Mucosa of stomach (tissue), 1 donor: ENCODE results near the gene RECK.

Experiments
- H3K27me3 ChIP-seq: one replicate; pipeline ENCODE4 v1.7.0; 2013; ENCODE audit warnings: mild to moderate bottlenecking, low read length; ENCODE audit not compliant: control insufficient read depth, insufficient read depth
- H3K36me3 ChIP-seq: one replicate; pipeline ENCODE4 v1.7.0; 2013; ENCODE audit warnings: low read length; ENCODE audit not compliant: control insufficient read depth, insufficient read depth
- H3K4me1 ChIP-seq: one replicate; pipeline ENCODE4 v1.7.0; 2013; ENCODE audit warnings: mild to moderate bottlenecking, low read length; ENCODE audit not compliant: control insufficient read depth, insufficient read depth
- H3K4me3 ChIP-seq: one replicate; pipeline ENCODE4 v1.7.0; 2013; ENCODE audit warnings: low read length
- H3K9ac ChIP-seq: one replicate; pipeline ENCODE4 v1.7.0; 2013; ENCODE audit warnings: mild to moderate bottlenecking, low read length, moderate library complexity
- H3K9me3 ChIP-seq: one replicate; pipeline ENCODE4 v1.7.0; 2013; ENCODE audit warnings: mild to moderate bottlenecking, low read length, moderate library complexity; ENCODE audit not compliant: control insufficient read depth
- donor health status: Pancreatic carcinoma.

Gene RECK

DNA sequence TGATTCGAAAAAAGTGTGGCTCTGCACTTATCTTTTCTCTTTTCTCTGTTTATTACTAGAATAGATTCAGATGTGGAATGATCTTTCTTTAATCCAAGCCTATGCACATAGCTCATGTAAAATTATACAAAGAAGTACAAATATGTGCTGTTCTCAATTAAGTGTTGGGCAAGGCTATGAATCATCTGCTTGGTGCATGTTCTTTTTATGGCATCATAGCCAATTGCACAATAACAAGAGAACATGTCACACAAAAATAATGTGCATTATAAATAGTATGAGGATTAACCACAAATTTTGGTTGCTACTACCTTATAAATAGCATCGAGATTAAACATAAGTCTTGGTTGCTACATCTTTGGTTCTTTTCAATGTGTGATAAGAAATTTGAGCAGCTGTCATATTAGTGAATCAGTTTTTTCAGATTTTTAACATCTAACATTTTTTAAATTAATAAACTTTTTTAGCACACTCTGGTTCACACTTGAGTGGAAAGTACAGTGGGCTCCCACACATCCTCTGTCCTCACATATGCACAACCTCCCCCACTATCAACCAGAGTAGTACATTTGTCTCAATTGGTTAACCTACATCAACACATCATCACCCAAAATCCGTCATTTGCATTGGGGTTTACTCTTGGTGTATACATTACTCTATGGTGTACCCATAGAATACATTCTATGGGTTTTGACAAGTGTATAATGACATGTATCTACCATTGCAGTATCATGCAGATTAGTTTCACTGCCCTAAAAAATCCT, 6.8 kb upstream of the RECK start:
- Histone ChIP-seq H3K4me1 (no peaks in the 10 kb centered on the region), H3K9me3 (no peaks in the 10 kb centered on the region), H3K9ac (no peak overlapping the region), H3K4me3 (no peak overlapping the region), H3K36me3 (no peaks in the 10 kb centered on the region), H3K27me3 (no peaks in the 10 kb centered on the region)

DNA sequence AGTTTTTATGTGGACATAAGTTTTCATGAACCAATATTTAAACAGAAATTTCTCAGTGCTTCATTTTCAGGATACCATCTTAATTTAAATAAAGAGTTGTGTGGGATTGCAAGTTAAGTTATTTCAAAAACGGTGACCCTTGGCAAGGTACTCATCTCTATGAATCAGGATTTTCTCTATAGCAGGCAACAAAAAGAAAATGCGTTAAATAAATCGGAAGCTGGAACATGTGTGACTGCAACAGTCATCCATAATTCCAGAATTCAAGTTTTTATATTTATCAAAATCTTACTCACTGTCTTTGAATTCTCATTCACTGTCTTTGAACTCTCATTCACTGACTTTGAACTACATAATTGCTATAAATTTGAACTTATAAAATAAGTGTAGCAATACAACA, 5.8 kb upstream of the RECK start:
- Histone ChIP-seq H3K9ac (no peak overlapping the region), H3K27me3 (no peaks in the 10 kb centered on the region), H3K36me3 (no peaks in the 10 kb centered on the region), H3K9me3 (no peaks in the 10 kb centered on the region), H3K4me3 (no peak overlapping the region), H3K4me1 (no peaks in the 10 kb centered on the region)

DNA sequence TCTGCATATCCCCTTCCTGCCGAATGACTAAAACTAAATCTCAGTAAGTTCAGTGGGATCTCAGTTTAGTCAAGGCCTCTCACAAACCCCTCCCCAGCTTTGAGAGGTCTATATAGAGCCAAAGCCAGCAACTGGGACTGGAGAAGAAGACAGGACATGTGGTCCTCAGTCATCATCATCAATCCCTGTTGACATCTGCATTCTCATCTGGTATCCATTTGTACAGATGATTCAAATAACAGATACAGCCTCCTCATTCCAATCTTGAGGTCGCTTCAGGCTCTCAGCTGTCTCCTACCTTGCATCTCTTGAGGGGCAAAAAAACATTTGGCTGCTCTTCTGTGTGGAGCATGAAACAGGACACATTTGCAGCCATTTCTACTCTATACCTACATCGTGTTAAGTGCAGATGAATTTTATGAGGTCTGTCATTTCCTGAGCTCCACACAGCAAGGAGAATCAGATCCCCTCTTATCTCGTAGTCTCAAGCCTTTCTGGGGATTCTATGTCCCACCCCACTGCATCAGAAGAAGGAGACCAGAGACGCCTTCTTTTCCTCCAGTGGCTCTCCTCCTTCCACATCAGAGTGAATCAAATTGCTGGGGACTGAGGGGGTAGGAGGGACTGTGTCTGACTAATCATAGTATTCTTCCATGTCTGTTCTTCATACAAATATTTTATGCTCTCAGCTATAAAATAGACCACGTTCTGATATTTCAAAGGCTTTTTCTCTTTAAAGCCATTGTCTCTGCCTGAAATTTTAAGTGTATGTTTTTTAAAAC, 4.7 kb upstream of the RECK start:
- no peaks in the 10 kb centered on the region for H3K9me3 ChIP-seq
- H3K4me3 ChIP-seq, result no peak overlapping the region
- H3K9ac ChIP-seq, result no peak overlapping the region
- H3K4me1 ChIP-seq, result peaks cover 5% of the 10 kb centered on the region
- H3K36me3 ChIP-seq, result no peaks in the 10 kb centered on the region
- H3K27me3 ChIP-seq, result peaks cover 6% of the 10 kb centered on the region

DNA sequence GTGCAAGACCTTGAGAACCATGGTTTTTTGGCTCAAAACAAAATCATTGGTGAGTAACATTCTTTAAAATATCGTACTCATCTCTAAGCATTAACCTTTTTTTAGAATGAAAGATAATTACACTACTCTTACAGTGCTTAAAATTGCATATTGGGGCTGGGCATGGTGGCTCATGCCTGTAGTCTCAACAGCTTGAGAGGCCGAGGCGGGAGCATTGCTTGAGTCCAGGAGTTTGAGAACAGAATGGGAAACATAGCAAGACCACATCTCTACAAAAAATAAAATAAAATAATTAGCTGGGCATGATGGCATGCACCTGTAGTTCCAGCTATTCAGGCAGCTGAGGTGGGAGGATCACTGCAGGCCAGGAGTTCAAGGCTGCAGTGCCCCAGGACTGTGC, 2.9 kb upstream of the RECK start:
- H3K4me1 ChIP-seq, result peaks cover 5% of the 10 kb centered on the region
- H3K4me3 ChIP-seq, result no peak overlapping the region
- no peaks in the 10 kb centered on the region for H3K9me3 ChIP-seq
- no peak overlapping the region for H3K9ac ChIP-seq
- H3K27me3 ChIP-seq, result peaks cover 22% of the 10 kb centered on the region
- no peaks in the 10 kb centered on the region for H3K36me3 ChIP-seq

DNA sequence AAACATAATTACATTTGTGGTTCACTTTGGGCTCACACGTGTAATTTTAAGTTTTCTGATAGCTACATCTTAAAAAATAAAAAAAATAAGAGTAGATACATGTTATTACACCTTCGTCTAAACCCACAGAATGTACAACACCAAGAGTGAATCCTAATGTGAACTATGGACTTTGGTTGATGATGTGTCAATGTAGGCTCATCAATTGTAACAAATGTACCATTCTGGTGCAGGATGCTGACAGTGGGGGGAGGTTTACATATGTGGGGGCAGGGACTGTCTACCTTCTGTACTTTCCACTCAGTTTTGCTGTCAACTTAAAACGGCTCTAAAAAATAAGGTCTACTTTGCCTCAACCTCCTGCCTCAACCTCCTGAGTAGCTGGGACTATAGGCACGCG, 2.5 kb upstream of the RECK start:
- H3K4me1 ChIP-seq, result peaks cover 5% of the 10 kb centered on the region
- H3K9ac ChIP-seq, result no peak overlapping the region
- peaks cover 22% of the 10 kb centered on the region for H3K27me3 ChIP-seq
- no peak overlapping the region for H3K4me3 ChIP-seq
- no peaks in the 10 kb centered on the region for H3K9me3 ChIP-seq
- H3K36me3 ChIP-seq, result no peaks in the 10 kb centered on the region

DNA sequence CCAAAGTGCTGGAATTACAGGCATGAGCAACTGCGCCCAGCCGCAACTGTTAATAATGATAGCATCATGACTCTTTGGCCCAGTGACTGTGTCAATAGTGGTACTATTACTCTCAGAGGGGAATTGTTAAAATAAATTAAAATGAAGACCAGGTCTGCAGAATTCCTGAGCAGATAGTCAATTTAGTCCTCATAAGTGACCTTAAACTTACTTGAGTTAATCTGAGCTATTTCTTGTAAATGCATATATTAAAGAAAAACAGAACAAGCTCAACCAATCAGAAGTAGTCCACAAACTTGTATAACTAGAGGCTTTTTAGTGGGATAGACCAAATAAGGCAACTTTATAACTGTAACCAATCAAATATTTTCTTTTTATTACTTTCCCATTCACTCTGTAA, 1.7 kb upstream of the RECK start:
- H3K9me3 ChIP-seq, result no peaks in the 10 kb centered on the region
- H3K36me3 ChIP-seq, result no peaks in the 10 kb centered on the region
- peaks cover 22% of the 10 kb centered on the region for H3K27me3 ChIP-seq
- H3K9ac ChIP-seq, result no peak overlapping the region
- peaks cover 5% of the 10 kb centered on the region for H3K4me1 ChIP-seq
- no peak overlapping the region for H3K4me3 ChIP-seq

DNA sequence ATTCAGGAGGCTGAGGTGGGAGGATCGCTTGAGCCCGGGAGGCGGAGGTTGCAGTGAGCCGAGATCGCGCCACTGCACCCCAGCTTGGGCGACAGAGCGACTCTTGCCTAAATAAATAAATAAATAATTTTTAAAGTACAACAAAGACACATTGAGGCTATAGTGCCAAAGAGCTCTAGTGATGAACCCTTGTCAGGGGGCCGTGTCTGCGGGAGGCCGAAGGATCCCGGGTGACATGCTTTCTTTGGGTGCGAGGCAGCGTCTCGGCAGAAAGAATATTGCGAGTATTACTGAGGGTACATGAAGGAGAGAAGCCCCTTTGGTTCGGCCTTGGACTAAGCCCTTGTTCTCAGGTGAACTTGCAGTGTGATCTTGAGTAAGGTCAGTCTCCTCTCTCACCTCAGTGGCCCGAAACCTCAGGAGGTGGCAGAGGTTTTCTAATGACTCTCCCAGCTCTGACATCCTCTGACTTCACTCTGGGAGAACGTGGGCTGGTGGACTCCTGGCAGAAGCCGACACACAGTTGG, 397 bp upstream of the RECK start:
- no peaks in the 10 kb centered on the region for H3K36me3 ChIP-seq
- H3K9me3 ChIP-seq, result no peaks in the 10 kb centered on the region
- peaks cover 22% of the 10 kb centered on the region for H3K27me3 ChIP-seq
- peak overlapping the region; percentile 60 for H3K9ac ChIP-seq
- peaks cover 5% of the 10 kb centered on the region for H3K4me1 ChIP-seq
- no peak overlapping the region for H3K4me3 ChIP-seq

DNA sequence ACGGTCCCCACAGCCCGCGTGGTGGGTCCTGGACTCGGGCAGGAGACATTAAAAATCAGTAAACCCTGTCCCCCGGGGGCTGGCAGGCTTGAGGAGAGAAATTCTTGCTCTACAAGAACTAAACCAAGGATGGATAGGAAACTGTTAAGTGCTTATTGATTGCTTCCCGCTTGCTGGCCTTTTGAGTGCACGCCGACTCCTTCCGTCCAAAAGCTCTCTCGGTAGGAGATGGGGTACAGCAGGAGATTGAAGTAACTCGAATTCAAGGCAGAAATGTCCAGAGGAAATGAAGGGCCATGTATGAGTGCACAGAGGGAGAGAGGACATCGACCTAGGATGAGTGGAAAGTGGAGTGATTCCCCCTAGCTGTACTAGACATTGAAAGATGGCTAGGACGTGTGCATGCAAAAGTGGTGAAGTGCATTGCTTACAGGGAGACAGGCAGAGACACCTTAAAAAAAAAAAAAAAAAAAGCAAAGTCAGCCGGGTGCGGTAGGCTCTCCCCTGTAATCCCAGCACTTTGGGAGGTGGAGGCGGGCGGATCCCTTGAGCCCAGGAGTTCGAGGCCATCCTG, 923 bp downstream of the RECK start:
- no peaks in the 10 kb centered on the region for H3K9me3 ChIP-seq
- H3K4me3 ChIP-seq, result peak overlapping the region; percentile 31
- peaks cover 5% of the 10 kb centered on the region for H3K4me1 ChIP-seq
- peak overlapping the region; percentile 60 for H3K9ac ChIP-seq
- no peaks in the 10 kb centered on the region for H3K36me3 ChIP-seq
- H3K27me3 ChIP-seq, result peaks cover 22% of the 10 kb centered on the region

DNA sequence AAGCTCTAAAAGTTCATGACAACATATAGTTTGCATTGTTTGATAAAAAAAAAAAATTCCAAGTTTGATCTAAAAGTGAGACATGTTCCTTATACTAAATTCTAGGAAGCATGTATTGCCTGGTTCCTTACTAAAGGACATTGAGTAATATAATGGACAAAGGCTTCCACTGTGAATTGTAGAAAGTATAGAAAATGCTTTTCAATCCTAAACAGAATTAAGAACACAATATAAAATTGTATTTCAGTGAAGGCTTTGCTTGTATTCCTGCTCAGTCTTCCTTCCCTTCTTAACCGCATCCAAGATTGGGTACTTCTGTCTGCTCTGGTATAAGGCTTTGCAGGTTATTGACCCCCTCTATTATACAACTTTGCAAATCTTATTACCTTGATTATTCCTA, 2.4 kb downstream of the RECK start:
- peaks cover 22% of the 10 kb centered on the region for H3K27me3 ChIP-seq
- H3K4me1 ChIP-seq, result peaks cover 5% of the 10 kb centered on the region

DNA sequence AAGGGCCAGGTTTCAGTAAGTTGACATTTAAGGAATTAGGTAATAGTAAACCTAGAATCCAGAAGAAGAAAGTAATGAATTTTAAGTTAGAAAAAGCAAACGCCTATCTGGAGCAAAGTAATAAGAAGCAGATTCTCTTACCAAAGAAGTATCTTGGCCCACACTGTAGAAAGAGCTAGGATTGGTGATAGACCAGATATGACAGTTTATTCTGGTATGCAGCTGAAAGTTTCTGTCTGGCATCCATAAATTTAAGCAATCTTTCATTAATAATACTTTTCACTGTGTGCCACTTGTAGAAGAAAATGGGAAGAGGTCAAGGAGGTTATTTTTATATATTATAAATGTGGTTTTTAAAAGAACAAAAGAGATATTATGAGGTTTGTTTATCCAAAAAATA, 3.0 kb downstream of the RECK start:
- no peaks in the 10 kb centered on the region for H3K9me3 ChIP-seq
- no peak overlapping the region for H3K4me3 ChIP-seq
- no peaks in the 10 kb centered on the region for H3K36me3 ChIP-seq
- H3K9ac ChIP-seq, result no peak overlapping the region
- peaks cover 5% of the 10 kb centered on the region for H3K4me1 ChIP-seq
- peaks cover 24% of the 10 kb centered on the region for H3K27me3 ChIP-seq

More for the DNA sequence above, 2.4 kb downstream of the RECK start:
- no peaks in the 10 kb centered on the region for H3K9me3 ChIP-seq
- H3K4me3 ChIP-seq, result no peak overlapping the region
- H3K9ac ChIP-seq, result no peak overlapping the region
- no peaks in the 10 kb centered on the region for H3K36me3 ChIP-seq

DNA sequence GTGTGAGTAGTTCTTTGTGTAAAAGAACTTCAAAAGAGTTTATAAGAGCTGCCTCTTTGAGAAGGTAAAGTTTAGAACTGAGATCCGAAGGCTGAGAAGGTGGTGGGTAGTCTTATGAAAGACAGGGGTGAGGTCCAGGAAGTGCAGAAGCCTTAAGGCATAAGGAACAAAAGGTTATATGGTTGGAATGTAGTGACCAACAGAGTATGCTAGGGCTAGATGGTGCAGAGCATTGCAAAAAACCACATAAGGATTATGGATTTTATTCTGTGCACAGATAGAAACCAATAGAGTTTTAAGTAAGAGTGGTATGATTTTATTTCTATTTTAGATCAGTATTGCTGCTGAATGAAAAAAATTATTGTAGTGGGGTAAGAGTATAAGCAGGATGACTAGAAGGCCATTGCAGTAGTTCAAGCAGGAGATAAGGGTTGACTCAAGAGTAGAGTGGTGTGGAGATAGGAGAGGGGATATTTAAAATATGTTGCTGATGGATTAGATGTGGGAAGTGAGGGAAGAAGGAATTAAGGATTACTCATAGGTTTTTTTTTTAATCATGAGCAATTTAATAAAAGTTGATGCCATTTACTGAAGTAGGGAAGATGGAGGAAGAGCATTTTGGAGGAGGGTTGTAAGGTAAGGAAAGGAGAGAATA, 3.7 kb downstream of the RECK start:
- H3K4me3 ChIP-seq, result no peak overlapping the region
- H3K9me3 ChIP-seq, result no peaks in the 10 kb centered on the region
- H3K9ac ChIP-seq, result no peak overlapping the region
- H3K36me3 ChIP-seq, result no peaks in the 10 kb centered on the region
- H3K27me3 ChIP-seq, result peaks cover 27% of the 10 kb centered on the region
- peaks cover 5% of the 10 kb centered on the region for H3K4me1 ChIP-seq

DNA sequence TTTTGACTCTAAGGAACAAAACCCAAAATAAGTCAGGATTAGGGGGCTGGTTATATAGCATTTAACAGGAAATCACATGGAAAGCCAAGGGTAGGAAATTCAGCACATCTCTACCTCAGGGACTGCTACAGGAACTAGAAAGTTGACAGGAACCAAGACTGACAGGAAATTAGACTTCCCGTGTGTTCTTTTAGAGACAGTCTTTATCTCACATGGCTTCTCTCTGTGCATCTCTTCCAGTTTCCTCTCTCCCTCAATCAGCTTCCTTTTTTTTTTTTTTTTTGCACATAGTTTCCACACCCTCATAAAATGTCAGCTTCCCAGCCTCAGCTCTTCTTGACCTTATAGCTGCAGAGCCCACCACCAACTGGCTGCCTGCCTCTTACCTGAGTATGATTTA, 4.8 kb downstream of the RECK start:
- Histone ChIP-seq H3K4me3 (no peak overlapping the region), H3K9ac (no peak overlapping the region), H3K4me1 (peaks cover 2% of the 10 kb centered on the region), H3K9me3 (no peaks in the 10 kb centered on the region), H3K27me3 (peaks cover 25% of the 10 kb centered on the region), H3K36me3 (no peaks in the 10 kb centered on the region)
